ENCODE results near the gene WIPF2. TPM values are rescaled to one million over a fixed set of nuclear protein-coding genes. Genes with fewer than 3 reads are reported as not detected.

Gene WIPF2
- total RNA-seq, 2 donors from 2014 or later: 22.5 to 25.3 TPM

GRCh38 chr17:40187238-40187637 lies 31.9 kb upstream of the WIPF2 start:
- Histone ChIP-seq H3K9ac (ENCODE audit: extremely low read depth, low read length, poor library complexity, severe bottlenecking) (no peak overlapping the region), H3K27ac (ENCODE audit: low read depth, low read length) (no peak overlapping the region), H3K36me3 (ENCODE audit: control insufficient read depth, insufficient read depth, low read length) (no peaks in the 10 kb centered on the region), H3K9me3 (ENCODE audit: control insufficient read depth, low read length) (no peaks in the 10 kb centered on the region), H3K4me3 (ENCODE audit: low read length) (no peak overlapping the region), H3K27me3 (ENCODE audit: control insufficient read depth, insufficient read depth, low read length, poor library complexity, severe bottlenecking) (peaks cover 7% of the 10 kb centered on the region), H3K4me1 (ENCODE audit: control insufficient read depth, insufficient read depth, low read length) (no peaks in the 10 kb centered on the region)
- no peaks in the 10 kb centered on the region for H3K9me3 Mint-ChIP-seq
- no peak overlapping the region for H3K27ac Mint-ChIP-seq
- no peak for DNase-seq
- no peak overlapping the region for H3K4me3 Mint-ChIP-seq
- H3K4me1 Mint-ChIP-seq: peaks cover 12% of the 10 kb centered on the region
- peaks cover 7% of the 10 kb centered on the region for H3K27me3 Mint-ChIP-seq (ENCODE audit: insufficient read depth)
- 94 to 100% methylated on average over 1 to 3 of the region's 3 CpGs for WGBS, 2 experiments (ENCODE audit: insufficient coverage in 1 of 2, insufficient read length in 1 of 2)
- TF ChIP-seq CTCF (conservative IDR thresholded peaks at IDR 0.05): no peak
- peaks cover 4% of the 10 kb centered on the region for H3K36me3 Mint-ChIP-seq (ENCODE audit: low read depth)

DNA sequence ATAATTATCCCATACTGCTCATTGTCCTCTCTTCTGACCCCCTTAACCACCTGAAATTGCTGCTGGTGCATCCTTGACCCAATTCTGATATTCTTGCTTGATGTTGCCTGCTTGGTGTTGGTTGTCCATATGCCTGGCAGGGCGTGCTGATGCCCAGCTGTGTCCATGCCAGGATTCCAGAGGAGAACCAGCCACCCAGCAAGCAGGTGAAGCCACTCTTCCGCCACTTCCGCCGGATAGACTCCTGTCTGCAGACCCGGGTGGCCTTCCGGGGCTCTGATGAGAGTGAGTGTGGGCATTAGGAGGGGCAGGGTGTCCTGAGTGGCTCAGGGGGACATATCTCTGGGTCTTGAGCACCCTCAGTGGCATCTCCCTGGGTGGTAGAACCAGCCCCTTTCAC lies 30.4 kb upstream of the WIPF2 start:
- no peaks in the 10 kb centered on the region for H3K36me3 ChIP-seq (ENCODE audit: control insufficient read depth, insufficient read depth, low read length)
- H3K4me1 Mint-ChIP-seq: peaks cover 12% of the 10 kb centered on the region
- H3K4me3 ChIP-seq (ENCODE audit: low read length): no peak overlapping the region
- no peak for TF ChIP-seq CTCF (conservative IDR thresholded peaks at IDR 0.05)
- H3K36me3 Mint-ChIP-seq (ENCODE audit: low read depth): peaks cover 8% of the 10 kb centered on the region
- no peak for DNase-seq
- H3K9me3 ChIP-seq (ENCODE audit: control insufficient read depth, low read length): no peaks in the 10 kb centered on the region
- no peaks in the 10 kb centered on the region for H3K4me1 ChIP-seq (ENCODE audit: control insufficient read depth, insufficient read depth, low read length)
- H3K27me3 ChIP-seq (ENCODE audit: control insufficient read depth, insufficient read depth, low read length, poor library complexity, severe bottlenecking): peaks cover 7% of the 10 kb centered on the region
- no peak overlapping the region for H3K9ac ChIP-seq (ENCODE audit: extremely low read depth, low read length, poor library complexity, severe bottlenecking)
- H3K27ac Mint-ChIP-seq: no peak overlapping the region
- H3K27ac ChIP-seq (ENCODE audit: low read depth, low read length): no peak overlapping the region
- no peaks in the 10 kb centered on the region for H3K9me3 Mint-ChIP-seq
- peaks cover 7% of the 10 kb centered on the region for H3K27me3 Mint-ChIP-seq (ENCODE audit: insufficient read depth)
- 83 to 97% methylated on average over 1 to 6 of the region's 6 CpGs for WGBS, 2 experiments (ENCODE audit: insufficient coverage in 1 of 2, insufficient read length in 1 of 2)
- H3K4me3 Mint-ChIP-seq: no peak overlapping the region

DNA sequence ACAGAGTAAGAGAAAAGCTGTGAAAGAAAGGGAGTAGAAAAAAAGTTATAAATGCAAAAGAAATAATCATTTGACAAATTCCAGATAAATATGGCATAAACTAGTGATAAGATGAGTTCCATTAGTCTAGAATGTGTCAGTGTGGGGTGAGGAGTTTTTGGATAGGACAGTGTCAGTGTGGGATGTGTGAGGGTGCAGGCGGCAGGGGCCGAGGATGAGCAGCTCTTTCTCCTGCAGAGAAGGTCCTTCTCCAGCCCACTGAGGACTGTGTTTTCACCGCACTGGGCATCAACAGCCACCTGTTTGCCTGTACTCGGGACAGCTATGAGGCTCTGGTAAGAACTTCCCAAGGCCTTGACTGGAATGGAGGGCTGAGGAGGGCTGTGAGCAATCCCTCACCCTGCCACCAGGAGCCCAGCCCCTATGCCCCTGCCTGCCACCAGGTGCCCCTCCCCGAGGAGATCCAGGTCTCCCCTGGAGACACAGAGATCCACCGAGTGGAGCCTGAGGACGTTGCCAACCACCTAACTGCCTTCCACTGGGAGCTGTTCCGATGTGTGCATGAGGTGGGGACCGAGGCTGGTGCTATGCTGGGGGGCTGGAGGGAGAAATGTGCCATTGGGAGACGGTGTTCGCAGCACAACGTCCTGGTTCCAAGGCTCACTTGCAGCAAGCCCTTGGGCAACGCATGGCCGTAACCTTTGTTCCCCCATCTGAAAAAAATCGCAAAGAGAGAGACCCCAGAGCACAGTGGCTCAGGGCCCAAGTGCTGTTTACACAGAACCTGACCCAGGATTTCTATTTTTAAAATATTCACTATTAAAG lies 28.7 kb upstream of the WIPF2 start:
- Histone ChIP-seq H3K27ac (ENCODE audit: low read depth, low read length) (no peak overlapping the region), H3K4me1 (ENCODE audit: control insufficient read depth, insufficient read depth, low read length) (no peaks in the 10 kb centered on the region), H3K27me3 (ENCODE audit: control insufficient read depth, insufficient read depth, low read length, poor library complexity, severe bottlenecking) (peaks cover 7% of the 10 kb centered on the region), H3K9ac (ENCODE audit: extremely low read depth, low read length, poor library complexity, severe bottlenecking) (peak overlapping the region; percentile 17), H3K36me3 (ENCODE audit: control insufficient read depth, insufficient read depth, low read length) (no peaks in the 10 kb centered on the region), H3K4me3 (ENCODE audit: low read length) (no peak overlapping the region), H3K9me3 (ENCODE audit: control insufficient read depth, low read length) (no peaks in the 10 kb centered on the region)
- 58 to 62% methylated on average over 9 to 15 of the region's 15 CpGs for WGBS, 2 experiments (ENCODE audit: insufficient coverage in 1 of 2, insufficient read length in 1 of 2)
- Mint-ChIP-seq H3K27ac (no peak overlapping the region), H3K36me3 (ENCODE audit: low read depth) (peaks cover 11% of the 10 kb centered on the region), H3K4me3 (peak overlapping the region; percentile 66), H3K27me3 (ENCODE audit: insufficient read depth) (peaks cover 7% of the 10 kb centered on the region), H3K4me1 (peaks cover 12% of the 10 kb centered on the region), H3K9me3 (no peaks in the 10 kb centered on the region)
- TF ChIP-seq CTCF (conservative IDR thresholded peaks at IDR 0.05): peak; percentile 84
- peak; percentile 94 for DNase-seq
